Endothelial cell (in vitro differentiated cells): Measurements from ENCODE around the gene ATP8B2. TPM values are rescaled to one million over a fixed set of nuclear protein-coding genes. Genes with fewer than 3 reads are reported as not detected.
A peak's percentile ranks its signal among the peaks of the same experiment; 100 is the strongest.

Experiments used
- DNase-seq: peaks from one replicate; pipeline ENCODE4 v3.0.0; 2021; ENCODE audit warnings: low spot score
- H3K27ac Mint-ChIP-seq: one replicate; pipeline ENCODE4 v1.8.0; 2021; ENCODE audit warnings: mixed read lengths, inconsistent platforms; ENCODE audit not compliant: unreplicated experiment
- H3K27me3 Mint-ChIP-seq: one replicate; pipeline ENCODE4 v1.8.0; 2021; ENCODE audit warnings: mild to moderate bottlenecking, moderate library complexity, mixed read lengths, inconsistent platforms; ENCODE audit not compliant: unreplicated experiment
- H3K36me3 Mint-ChIP-seq: one replicate; pipeline ENCODE4 v1.8.0; 2021; ENCODE audit warnings: mild to moderate bottlenecking, low read depth, mixed read lengths, inconsistent platforms; ENCODE audit not compliant: unreplicated experiment
- H3K4me1 Mint-ChIP-seq: one replicate; pipeline ENCODE4 v1.8.0; 2021; ENCODE audit warnings: mild to moderate bottlenecking, mixed read lengths, inconsistent platforms; ENCODE audit not compliant: unreplicated experiment
- H3K4me3 Mint-ChIP-seq: one replicate; pipeline ENCODE4 v1.8.0; 2021; ENCODE audit warnings: mild to moderate bottlenecking, mixed read lengths, inconsistent platforms; ENCODE audit not compliant: unreplicated experiment
- H3K9me3 Mint-ChIP-seq: one replicate; pipeline ENCODE4 v1.8.0; 2021; ENCODE audit warnings: mixed read lengths, inconsistent platforms; ENCODE audit not compliant: unreplicated experiment
- total RNA-seq: library from RNA; stranded (reverse); fragmentation: NEBNext Ultra II Directional; extraction: Animal tissue kit (Norgen Biotek cat#: 25700); gene quantifications from one replicate; pipeline ENCODE4 v1.2.1, GENCODE V29; 2021; ENCODE audit not compliant: unreplicated experiment
- TF ChIP-seq, protein P1 (sequence below): fragments of 200-600 bp; sonication (generic); IDR thresholded peaks from one replicate; pipeline ENCODE4 v1.5.0; 2021; ENCODE audit warnings: antibody characterized with exemption; ENCODE audit not compliant: unreplicated experiment

Gene ATP8B2
- total RNA-seq, 1 donor from 2014 or later, result 58.1 TPM

DNA sequence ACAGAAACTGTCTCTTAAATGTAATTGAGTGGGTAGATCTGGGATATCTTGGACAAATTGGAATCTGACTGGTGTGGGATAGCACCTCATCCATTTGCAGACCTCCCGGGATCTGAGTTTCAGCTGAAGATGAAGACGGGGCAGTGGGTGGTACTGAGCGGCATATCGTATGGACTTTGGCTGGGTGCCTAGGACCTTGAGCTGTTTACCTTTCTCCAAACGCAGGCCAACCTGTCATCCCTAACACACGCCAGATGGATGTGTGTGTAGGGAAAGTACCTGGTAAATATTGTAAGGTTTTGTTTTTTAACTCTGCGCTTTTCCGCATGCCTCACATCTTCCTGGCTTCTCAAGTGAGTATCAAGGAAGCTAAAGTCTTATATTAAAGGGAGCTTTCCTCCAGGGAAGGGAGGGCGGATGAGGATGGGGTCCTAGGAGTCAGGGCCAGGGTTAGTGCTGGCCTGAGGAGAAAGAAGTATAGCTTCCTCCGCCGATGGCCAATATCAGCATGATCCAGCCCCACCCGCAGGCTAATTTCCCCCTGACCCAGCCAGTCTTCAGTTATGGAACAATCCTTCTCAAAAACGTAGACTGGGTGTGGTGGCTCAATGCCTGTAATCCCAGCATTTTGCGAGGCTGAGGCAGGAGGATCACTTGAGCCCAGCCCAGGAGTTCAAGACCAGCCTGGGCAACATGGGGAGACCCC is 26.2 kb downstream of the ATP8B2 start:
- peaks cover 35% of the 10 kb centered on the region for H3K4me1 Mint-ChIP-seq
- TF ChIP-seq, protein P1, sequence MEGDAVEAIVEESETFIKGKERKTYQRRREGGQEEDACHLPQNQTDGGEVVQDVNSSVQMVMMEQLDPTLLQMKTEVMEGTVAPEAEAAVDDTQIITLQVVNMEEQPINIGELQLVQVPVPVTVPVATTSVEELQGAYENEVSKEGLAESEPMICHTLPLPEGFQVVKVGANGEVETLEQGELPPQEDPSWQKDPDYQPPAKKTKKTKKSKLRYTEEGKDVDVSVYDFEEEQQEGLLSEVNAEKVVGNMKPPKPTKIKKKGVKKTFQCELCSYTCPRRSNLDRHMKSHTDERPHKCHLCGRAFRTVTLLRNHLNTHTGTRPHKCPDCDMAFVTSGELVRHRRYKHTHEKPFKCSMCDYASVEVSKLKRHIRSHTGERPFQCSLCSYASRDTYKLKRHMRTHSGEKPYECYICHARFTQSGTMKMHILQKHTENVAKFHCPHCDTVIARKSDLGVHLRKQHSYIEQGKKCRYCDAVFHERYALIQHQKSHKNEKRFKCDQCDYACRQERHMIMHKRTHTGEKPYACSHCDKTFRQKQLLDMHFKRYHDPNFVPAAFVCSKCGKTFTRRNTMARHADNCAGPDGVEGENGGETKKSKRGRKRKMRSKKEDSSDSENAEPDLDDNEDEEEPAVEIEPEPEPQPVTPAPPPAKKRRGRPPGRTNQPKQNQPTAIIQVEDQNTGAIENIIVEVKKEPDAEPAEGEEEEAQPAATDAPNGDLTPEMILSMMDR, result no peak
- H3K27me3 Mint-ChIP-seq, result peaks cover 12% of the 10 kb centered on the region
- DNase-seq, result no peak
- no peaks in the 10 kb centered on the region for H3K9me3 Mint-ChIP-seq
- no peak overlapping the region for H3K27ac Mint-ChIP-seq
- H3K36me3 Mint-ChIP-seq, result peaks cover 20% of the 10 kb centered on the region
- H3K4me3 Mint-ChIP-seq, result no peak overlapping the region

DNA sequence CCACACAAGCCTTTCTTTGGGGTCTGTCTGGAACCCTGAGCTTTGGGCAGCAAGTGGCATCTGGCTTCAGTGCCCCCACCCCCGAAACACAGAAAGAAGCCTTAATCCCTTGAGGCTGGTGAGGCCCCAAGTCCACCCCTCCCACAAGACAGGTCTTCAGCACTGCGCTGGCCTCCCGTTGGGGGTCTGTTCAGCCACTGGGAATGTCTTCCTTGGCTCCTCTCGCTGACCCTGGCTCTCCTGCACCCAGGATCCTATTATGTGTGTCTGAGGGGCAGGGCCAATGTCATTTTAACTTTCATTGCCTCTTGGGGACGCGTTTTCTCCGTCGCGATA is 26.9 kb downstream of the ATP8B2 start:
- no peak for DNase-seq
- peaks cover 31% of the 10 kb centered on the region for H3K4me1 Mint-ChIP-seq
- peaks cover 14% of the 10 kb centered on the region for H3K36me3 Mint-ChIP-seq
- H3K27ac Mint-ChIP-seq, result no peak overlapping the region
- no peak overlapping the region for H3K4me3 Mint-ChIP-seq
- peaks cover 12% of the 10 kb centered on the region for H3K27me3 Mint-ChIP-seq
- H3K9me3 Mint-ChIP-seq, result no peaks in the 10 kb centered on the region
- TF ChIP-seq, protein P1, result no peak

DNA sequence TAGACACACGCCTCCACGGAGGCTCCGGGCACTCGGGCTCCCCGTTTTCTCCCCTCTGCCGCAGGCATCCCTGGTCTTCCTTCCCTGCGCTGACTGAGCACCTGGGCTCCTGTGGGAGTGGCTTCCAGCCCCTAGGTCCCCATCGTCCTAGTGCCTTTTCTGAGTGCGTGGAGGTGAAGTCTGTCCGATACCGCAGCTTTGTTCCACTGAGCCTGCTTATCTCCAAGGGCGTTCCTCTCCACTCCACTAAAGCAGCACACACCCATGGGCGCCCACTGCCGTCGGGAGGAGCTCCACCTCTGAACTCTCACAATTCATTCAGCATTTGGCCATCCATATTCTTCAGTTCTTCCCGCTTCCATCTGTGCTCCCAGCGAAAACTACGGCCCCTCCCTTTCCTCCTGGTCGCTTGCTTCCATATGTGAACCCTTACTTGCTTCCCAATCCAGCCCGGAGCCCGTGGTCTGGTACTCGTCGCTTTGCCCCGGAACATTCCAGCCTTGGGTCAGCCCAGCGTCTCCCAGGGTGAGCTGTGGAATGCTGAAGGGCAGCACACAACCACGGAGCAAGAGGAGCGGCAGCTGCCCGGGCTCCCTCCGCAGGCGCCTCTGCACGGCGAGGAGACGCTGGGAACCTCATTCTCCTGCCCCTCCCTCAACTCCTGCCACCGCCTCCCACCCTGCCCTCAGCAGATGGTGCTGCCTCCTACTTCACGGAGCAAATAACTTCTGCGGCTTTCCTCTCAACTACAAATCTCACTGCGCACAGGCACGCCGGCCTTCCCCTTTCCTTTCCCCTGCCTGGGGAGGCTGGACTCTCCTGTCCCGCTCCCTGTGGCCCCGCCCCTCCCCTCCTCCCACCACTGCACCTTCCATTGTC is 27.5 kb downstream of the ATP8B2 start:
- Mint-ChIP-seq H3K27me3 (peaks cover 8% of the 10 kb centered on the region), H3K4me1 (peaks cover 27% of the 10 kb centered on the region), H3K36me3 (peaks cover 10% of the 10 kb centered on the region), H3K4me3 (peak overlapping the region; percentile 85), H3K9me3 (no peaks in the 10 kb centered on the region), H3K27ac (no peak overlapping the region)
- DNase-seq, result peak; percentile 39
- TF ChIP-seq, protein P1, result no peak

DNA sequence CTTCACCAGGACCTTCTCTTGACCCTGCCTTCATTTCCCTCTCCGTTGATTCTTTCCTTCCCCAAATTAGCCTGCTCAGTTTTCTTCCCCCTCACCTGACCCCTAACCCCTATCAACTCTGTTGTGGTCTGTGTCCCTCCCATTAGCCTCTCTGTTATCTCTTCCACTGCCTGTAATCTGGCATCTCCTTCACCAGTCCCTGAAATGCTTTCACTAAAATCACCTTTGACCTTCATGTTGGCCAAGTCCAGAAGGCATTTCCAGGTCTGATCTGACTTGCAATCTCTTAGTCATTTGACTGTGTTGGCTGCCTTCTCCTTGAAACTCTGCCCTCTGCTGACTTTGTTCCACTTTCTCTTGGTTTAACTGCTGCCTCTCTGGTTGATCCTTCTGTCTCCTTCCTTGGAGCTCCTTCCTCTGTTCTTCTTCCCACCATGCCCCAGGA is 28.2 kb downstream of the ATP8B2 start:
- peaks cover 6% of the 10 kb centered on the region for H3K36me3 Mint-ChIP-seq
- peak; percentile 19 for DNase-seq
- TF ChIP-seq, protein P1, result no peak
- no peak overlapping the region for H3K27ac Mint-ChIP-seq
- H3K9me3 Mint-ChIP-seq, result no peaks in the 10 kb centered on the region
- H3K4me1 Mint-ChIP-seq, result peaks cover 20% of the 10 kb centered on the region
- peaks cover 5% of the 10 kb centered on the region for H3K27me3 Mint-ChIP-seq
- peak overlapping the region; percentile 76 for H3K4me3 Mint-ChIP-seq

DNA sequence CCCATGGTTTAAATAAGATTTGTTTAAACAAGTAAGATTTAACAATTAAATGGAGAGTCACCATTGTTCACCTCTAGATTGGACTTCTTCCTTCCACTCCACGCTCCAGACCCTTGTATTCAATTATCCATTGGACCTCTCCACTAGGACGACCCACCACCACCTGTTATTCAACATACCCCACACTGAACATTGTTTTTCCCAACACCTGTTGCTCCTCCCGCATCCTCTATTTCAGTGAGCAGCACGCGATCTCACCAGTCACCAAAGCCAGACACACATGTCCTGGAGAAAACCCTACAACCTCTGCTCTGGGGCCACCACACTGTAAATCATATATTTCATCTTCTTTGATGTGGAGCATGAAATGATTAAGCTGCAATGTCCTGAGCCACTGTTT is 28.6 kb downstream of the ATP8B2 start:
- peaks cover 17% of the 10 kb centered on the region for H3K4me1 Mint-ChIP-seq
- H3K4me3 Mint-ChIP-seq, result peak overlapping the region; percentile 76
- H3K27me3 Mint-ChIP-seq, result peaks cover 5% of the 10 kb centered on the region
- H3K9me3 Mint-ChIP-seq, result no peaks in the 10 kb centered on the region
- no peak overlapping the region for H3K27ac Mint-ChIP-seq
- TF ChIP-seq, protein P1, result no peak
- peaks cover 6% of the 10 kb centered on the region for H3K36me3 Mint-ChIP-seq
- no peak for DNase-seq
